ENCODE results near the gene ALDH16A1.

ALDH16A1 gene

GRCh38 chr19:49488863-49489537 lies 36.0 kb downstream of the ALDH16A1 start:
- no peak for DNase-seq (ENCODE audit: low read depth)

GRCh38 chr19:49489601-49490167 lies 36.7 kb downstream of the ALDH16A1 start:
- DNase-seq (ENCODE audit: low read depth), result no peak

- DNase-seq (ENCODE audit: low read depth), result no peak
Observed at GRCh38 chr19:49490287-49491029, 37.4 kb downstream of the ALDH16A1 start.

GRCh38 chr19:49491030-49491803 lies 38.2 kb downstream of the ALDH16A1 start:
- no peak for DNase-seq (ENCODE audit: low read depth)

GRCh38 chr19:49491804-49492572 lies 39.0 kb downstream of the ALDH16A1 start:
- no peak for DNase-seq (ENCODE audit: low read depth)

GRCh38 chr19:49492573-49493405 lies 39.8 kb downstream of the ALDH16A1 start:
- DNase-seq (ENCODE audit: low read depth), result no peak

GRCh38 chr19:49496574-49497008 lies 43.6 kb downstream of the ALDH16A1 start:
- DNase-seq (ENCODE audit: low read depth), result no peak

- no peak for DNase-seq (ENCODE audit: low read depth)
Observed at GRCh38 chr19:49497047-49497788, 44.2 kb downstream of the ALDH16A1 start.

- no peak for DNase-seq (ENCODE audit: low read depth)
Observed at GRCh38 chr19:49497789-49498103, 44.7 kb downstream of the ALDH16A1 start.

GRCh38 chr19:49498475-49498874 lies 45.5 kb downstream of the ALDH16A1 start:
- no peak for DNase-seq (ENCODE audit: low read depth)

- DNase-seq (ENCODE audit: low read depth), result no peak
Observed at GRCh38 chr19:49499030-49499670, 46.1 kb downstream of the ALDH16A1 start.

GRCh38 chr19:49502866-49503581 lies 50.0 kb downstream of the ALDH16A1 start:
- no peak for DNase-seq (ENCODE audit: low read depth)

GRCh38 chr19:49503582-49503962 lies 50.5 kb downstream of the ALDH16A1 start:
- no peak for DNase-seq (ENCODE audit: low read depth)

GRCh38 chr19:49506575-49507105 lies 53.6 kb downstream of the ALDH16A1 start:
- no peak for DNase-seq (ENCODE audit: low read depth)

GRCh38 chr19:49507803-49508494 lies 54.9 kb downstream of the ALDH16A1 start:
- DNase-seq (ENCODE audit: low read depth), result no peak

- no peak for DNase-seq (ENCODE audit: low read depth)
Observed at GRCh38 chr19:49512970-49513745, 60.1 kb downstream of the ALDH16A1 start.

GRCh38 chr19:49513746-49514118 lies 60.7 kb downstream of the ALDH16A1 start:
- DNase-seq (ENCODE audit: low read depth), result no peak
